Activated T-helper 17 cell treated with anti-CD3 and anti-CD28 coated beads, Interleukin-2, amount 50 U/mL, for 72 hours (primary cell): ENCODE data around the gene GRAMD2B. TPM values are rescaled to one million over a fixed set of nuclear protein-coding genes. Genes with fewer than 3 reads are reported as not detected.
"Not testable (repeated sequence)": the region's sequence is repeated elsewhere in the genome, so short reads cannot be mapped to it uniquely, and the experiment has no call there.

Source experiments
- ATAC-seq: fragments of 150-1000 bp; cut with Tn5 transposase; replicated peaks from 2 replicates; pipeline ENCODE4 v1.10.0; 2021; ENCODE audit warnings: mild to moderate bottlenecking, moderate library complexity
- H3K27ac Mint-ChIP-seq: one replicate; pipeline ENCODE4 v1.8.0; 2022; ENCODE audit warnings: mixed read lengths
- H3K27me3 Mint-ChIP-seq: one replicate; pipeline ENCODE4 v1.8.0; 2022; ENCODE audit warnings: mixed read lengths
- H3K36me3 Mint-ChIP-seq: one replicate; pipeline ENCODE4 v1.8.0; 2022; ENCODE audit warnings: low read depth, mild to moderate bottlenecking, mixed read lengths
- H3K4me1 Mint-ChIP-seq: one replicate; pipeline ENCODE4 v1.8.0; 2022; ENCODE audit warnings: mixed read lengths
- H3K4me3 Mint-ChIP-seq: one replicate; pipeline ENCODE4 v1.8.0; 2022; ENCODE audit warnings: mild to moderate bottlenecking, mixed read lengths
- H3K9me3 Mint-ChIP-seq: one replicate; pipeline ENCODE4 v1.8.0; 2022; ENCODE audit warnings: mixed read lengths
- total RNA-seq, 2 donors: library from RNA; stranded (reverse); gene quantifications; one replicate each; pipeline ENCODE4 v1.2.3, GENCODE V29; 2022

The GRAMD2B gene
- total RNA-seq, 2 donors from 2014 or later, result 8.0 to 11.8 TPM

DNA sequence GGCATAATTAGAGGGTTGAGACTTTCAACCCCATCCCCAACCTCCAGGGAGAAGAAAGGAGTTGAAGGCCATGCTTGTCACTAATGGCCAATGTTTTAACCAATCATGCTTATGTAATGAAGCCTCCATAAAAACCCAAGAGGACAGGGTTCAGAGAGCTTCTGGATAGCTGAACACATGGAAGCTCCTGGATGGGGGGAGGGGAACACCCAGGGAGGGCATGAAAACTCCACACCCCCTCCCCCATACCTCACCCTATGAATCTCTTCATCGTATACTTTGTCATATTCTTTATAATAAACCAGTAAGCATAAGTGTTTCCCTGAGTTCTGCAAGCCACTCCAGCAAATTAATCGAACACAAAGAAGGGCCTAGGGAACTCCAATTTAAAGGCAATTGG is 90.1 kb downstream of the GRAMD2B start:
- no peak overlapping the region for H3K27ac Mint-ChIP-seq

GRCh38 chr5:126513703-126514102 is 90.5 kb downstream of the GRAMD2B start:
- no peaks in the 10 kb centered on the region for H3K27me3 Mint-ChIP-seq
- peaks cover 11% of the 10 kb centered on the region for H3K4me1 Mint-ChIP-seq
- H3K36me3 Mint-ChIP-seq, result no peaks in the 10 kb centered on the region
- no peak overlapping the region for H3K27ac Mint-ChIP-seq
- ATAC-seq, result no peak
- no peak overlapping the region for H3K4me3 Mint-ChIP-seq
- H3K9me3 Mint-ChIP-seq, result peaks cover 3% of the 10 kb centered on the region

More for the DNA sequence above, 90.1 kb downstream of the GRAMD2B start:
- no peaks in the 10 kb centered on the region for H3K27me3 Mint-ChIP-seq
- H3K4me3 Mint-ChIP-seq, result no peak overlapping the region
- ATAC-seq, result no peak
- H3K36me3 Mint-ChIP-seq, result no peaks in the 10 kb centered on the region
- H3K4me1 Mint-ChIP-seq, result peaks cover 15% of the 10 kb centered on the region
- peaks cover 3% of the 10 kb centered on the region for H3K9me3 Mint-ChIP-seq

GRCh38 chr5:126514131-126514557 is 90.9 kb downstream of the GRAMD2B start:
- no peak for ATAC-seq
- no peaks in the 10 kb centered on the region for H3K9me3 Mint-ChIP-seq
- no peaks in the 10 kb centered on the region for H3K36me3 Mint-ChIP-seq
- H3K27me3 Mint-ChIP-seq, result no peaks in the 10 kb centered on the region
- no peak overlapping the region for H3K4me3 Mint-ChIP-seq
- H3K4me1 Mint-ChIP-seq, result peaks cover 7% of the 10 kb centered on the region
- no peak overlapping the region for H3K27ac Mint-ChIP-seq

- Mint-ChIP-seq H3K4me1 (peaks cover 6% of the 10 kb centered on the region), H3K27me3 (no peaks in the 10 kb centered on the region), H3K27ac (no peak overlapping the region), H3K4me3 (no peak overlapping the region), H3K36me3 (no peaks in the 10 kb centered on the region), H3K9me3 (no peaks in the 10 kb centered on the region)
- ATAC-seq, result no peak
These were observed 91.4 kb downstream of the GRAMD2B start for GRCh38 chr5:126514558-126515141.

GRCh38 chr5:126515337-126515736 is 92.1 kb downstream of the GRAMD2B start:
- no peaks in the 10 kb centered on the region for H3K36me3 Mint-ChIP-seq
- H3K4me3 Mint-ChIP-seq, result no peak overlapping the region
- ATAC-seq, result no peak
- H3K27ac Mint-ChIP-seq, result no peak overlapping the region
- H3K4me1 Mint-ChIP-seq, result peaks cover 4% of the 10 kb centered on the region
- H3K9me3 Mint-ChIP-seq, result no peaks in the 10 kb centered on the region
- H3K27me3 Mint-ChIP-seq, result no peaks in the 10 kb centered on the region

- H3K4me3 Mint-ChIP-seq, result no peak overlapping the region
- H3K27ac Mint-ChIP-seq, result no peak overlapping the region
- H3K9me3 Mint-ChIP-seq, result no peaks in the 10 kb centered on the region
- no peaks in the 10 kb centered on the region for H3K4me1 Mint-ChIP-seq
- no peak for ATAC-seq
- no peaks in the 10 kb centered on the region for H3K36me3 Mint-ChIP-seq
- no peaks in the 10 kb centered on the region for H3K27me3 Mint-ChIP-seq
These were observed 92.9 kb downstream of the GRAMD2B start for GRCh38 chr5:126516133-126516532.

GRCh38 chr5:126516852-126517251 is 93.6 kb downstream of the GRAMD2B start:
- Mint-ChIP-seq H3K36me3 (no peaks in the 10 kb centered on the region), H3K9me3 (no peaks in the 10 kb centered on the region), H3K4me3 (no peak overlapping the region), H3K27me3 (no peaks in the 10 kb centered on the region), H3K27ac (no peak overlapping the region), H3K4me1 (no peaks in the 10 kb centered on the region)
- no peak for ATAC-seq

DNA sequence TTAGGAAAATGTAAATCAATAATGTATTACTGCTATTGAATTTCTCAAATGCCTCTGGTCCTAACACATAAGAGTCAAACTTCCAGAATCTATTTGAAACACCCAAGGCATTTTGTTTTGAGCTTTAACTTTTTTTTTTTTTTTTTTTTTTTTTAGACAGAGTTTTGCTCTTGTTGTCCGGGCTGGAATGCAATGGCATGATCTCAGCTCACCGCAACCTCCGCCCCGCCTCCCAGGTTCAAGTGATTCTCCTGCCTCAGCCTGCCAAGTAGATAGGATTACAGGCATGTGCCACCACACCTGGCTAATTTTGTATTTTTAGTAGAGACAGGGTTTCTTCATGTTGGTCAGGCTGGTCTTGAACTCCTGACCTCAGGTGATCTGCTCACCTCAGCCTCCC is 96.0 kb downstream of the GRAMD2B start:
- H3K36me3 Mint-ChIP-seq, ATAC-seq, H3K9me3 Mint-ChIP-seq, H3K27me3 Mint-ChIP-seq, H3K27ac Mint-ChIP-seq, H3K4me1 Mint-ChIP-seq, H3K4me3 Mint-ChIP-seq: not testable (repeated sequence)

- no peaks in the 10 kb centered on the region for H3K36me3 Mint-ChIP-seq
- ATAC-seq, result no peak
- H3K4me3 Mint-ChIP-seq, result no peak overlapping the region
- no peaks in the 10 kb centered on the region for H3K27me3 Mint-ChIP-seq
- H3K9me3 Mint-ChIP-seq, result no peaks in the 10 kb centered on the region
- no peaks in the 10 kb centered on the region for H3K4me1 Mint-ChIP-seq
- H3K27ac Mint-ChIP-seq, result no peak overlapping the region
These were observed 96.7 kb downstream of the GRAMD2B start for GRCh38 chr5:126519637-126520592.

- Mint-ChIP-seq H3K27me3 (no peaks in the 10 kb centered on the region), H3K36me3 (no peaks in the 10 kb centered on the region), H3K4me3 (no peak overlapping the region), H3K9me3 (no peaks in the 10 kb centered on the region), H3K27ac (no peak overlapping the region), H3K4me1 (no peaks in the 10 kb centered on the region)
- ATAC-seq, result no peak
These were observed 97.4 kb downstream of the GRAMD2B start for GRCh38 chr5:126520593-126520953.

DNA sequence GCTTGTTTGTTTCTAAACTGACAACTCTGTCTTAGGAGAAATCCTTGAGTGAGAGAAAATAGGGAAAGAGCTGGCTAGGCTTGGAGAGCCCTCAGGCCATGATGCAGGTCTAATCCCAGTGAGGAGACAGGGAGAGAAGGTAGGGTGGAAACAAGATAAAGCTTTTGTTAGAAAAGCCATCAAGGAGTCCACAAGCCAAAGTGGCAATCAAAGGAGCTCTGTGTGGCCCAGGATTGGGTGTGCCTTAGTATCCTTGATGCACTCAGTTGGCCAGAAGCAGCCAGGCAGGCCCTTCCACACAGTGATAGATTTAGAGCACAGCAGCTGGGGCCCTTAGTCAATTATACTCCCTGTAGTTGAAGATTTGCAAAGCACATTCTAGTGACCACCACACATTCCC is 97.9 kb downstream of the GRAMD2B start:
- H3K9me3 Mint-ChIP-seq, result no peaks in the 10 kb centered on the region
- no peak overlapping the region for H3K4me3 Mint-ChIP-seq
- H3K36me3 Mint-ChIP-seq, result no peaks in the 10 kb centered on the region
- H3K27me3 Mint-ChIP-seq, result no peaks in the 10 kb centered on the region
- H3K27ac Mint-ChIP-seq, result no peak overlapping the region
- H3K4me1 Mint-ChIP-seq, result no peaks in the 10 kb centered on the region
- no peak for ATAC-seq

- H3K4me3 Mint-ChIP-seq, result no peak overlapping the region
- H3K9me3 Mint-ChIP-seq, result no peaks in the 10 kb centered on the region
- no peak overlapping the region for H3K27ac Mint-ChIP-seq
- no peak for ATAC-seq
- H3K4me1 Mint-ChIP-seq, result no peaks in the 10 kb centered on the region
- no peaks in the 10 kb centered on the region for H3K36me3 Mint-ChIP-seq
- H3K27me3 Mint-ChIP-seq, result no peaks in the 10 kb centered on the region
These were observed 100.8 kb downstream of the GRAMD2B start for GRCh38 chr5:126523818-126524510.

GRCh38 chr5:126525630-126526245 is 102.5 kb downstream of the GRAMD2B start:
- H3K4me3 Mint-ChIP-seq, result no peak overlapping the region
- H3K27me3 Mint-ChIP-seq, result no peaks in the 10 kb centered on the region
- no peak overlapping the region for H3K27ac Mint-ChIP-seq
- H3K36me3 Mint-ChIP-seq, result no peaks in the 10 kb centered on the region
- no peak for ATAC-seq
- no peaks in the 10 kb centered on the region for H3K9me3 Mint-ChIP-seq
- H3K4me1 Mint-ChIP-seq, result no peaks in the 10 kb centered on the region

GRCh38 chr5:126526493-126526892 is 103.3 kb downstream of the GRAMD2B start:
- Mint-ChIP-seq H3K4me1 (no peaks in the 10 kb centered on the region), H3K27me3 (no peaks in the 10 kb centered on the region), H3K4me3 (no peak overlapping the region), H3K9me3 (no peaks in the 10 kb centered on the region), H3K27ac (no peak overlapping the region), H3K36me3 (no peaks in the 10 kb centered on the region)
- ATAC-seq, result no peak
